HG03280 (cell line): ENCODE results near the gene CCP110.

Source experiments
- ATAC-seq: cut with Tn5 transposase; IDR thresholded peaks from one replicate; pipeline ENCODE4 v1.9.1; 2021; ENCODE audit warnings: mild to moderate bottlenecking, moderate library complexity; ENCODE audit not compliant: unreplicated experiment

Gene CCP110

DNA sequence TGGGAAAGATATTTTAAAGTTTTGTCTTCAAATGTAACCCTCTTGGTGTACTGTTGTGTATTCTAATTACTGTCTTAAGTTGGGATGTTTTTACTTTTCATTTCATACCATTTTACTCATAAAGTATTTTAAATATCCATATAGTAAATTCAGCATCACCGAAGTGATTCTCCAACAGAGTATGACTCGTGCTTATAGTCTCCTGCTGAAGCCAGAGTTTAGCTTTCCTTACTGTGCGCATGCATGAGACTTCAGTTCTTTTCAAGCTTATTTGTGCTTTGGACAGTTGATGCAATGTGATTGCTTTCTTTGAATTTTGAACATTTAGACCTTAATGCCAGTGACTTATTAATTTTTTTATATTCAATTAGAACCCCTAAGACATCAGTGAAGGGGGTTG, 24.4 kb downstream of the CCP110 start:
- ATAC-seq, result no peak

DNA sequence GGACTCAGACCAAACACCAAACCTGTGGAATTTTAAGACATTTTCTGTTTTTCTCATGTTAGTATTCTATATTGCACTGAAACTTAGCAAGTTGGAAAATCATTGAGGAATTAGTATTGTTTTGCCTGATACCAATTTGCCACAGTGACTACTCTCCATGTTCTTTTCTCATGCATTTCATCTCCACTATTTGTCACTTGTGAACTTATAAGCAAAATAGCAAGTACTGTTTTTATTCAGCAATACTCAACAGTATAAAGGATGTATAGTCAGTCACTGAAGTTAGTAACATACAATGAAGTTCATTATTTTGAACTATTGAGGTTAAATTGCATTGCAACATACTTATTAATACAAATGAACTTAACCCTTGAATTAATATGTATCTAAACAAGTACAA, 25.9 kb downstream of the CCP110 start:
- ATAC-seq, result no peak

GRCh38 chr16:19555186-19555937, 31.6 kb downstream of the CCP110 start, which contains the start of gene VPS35L:
Gene VPS35L, plus strand, starts transcription at chr16:19555703. Its CDS starts 27 bp downstream, at chr16:19555730.
- peak; percentile 90 for ATAC-seq

DNA sequence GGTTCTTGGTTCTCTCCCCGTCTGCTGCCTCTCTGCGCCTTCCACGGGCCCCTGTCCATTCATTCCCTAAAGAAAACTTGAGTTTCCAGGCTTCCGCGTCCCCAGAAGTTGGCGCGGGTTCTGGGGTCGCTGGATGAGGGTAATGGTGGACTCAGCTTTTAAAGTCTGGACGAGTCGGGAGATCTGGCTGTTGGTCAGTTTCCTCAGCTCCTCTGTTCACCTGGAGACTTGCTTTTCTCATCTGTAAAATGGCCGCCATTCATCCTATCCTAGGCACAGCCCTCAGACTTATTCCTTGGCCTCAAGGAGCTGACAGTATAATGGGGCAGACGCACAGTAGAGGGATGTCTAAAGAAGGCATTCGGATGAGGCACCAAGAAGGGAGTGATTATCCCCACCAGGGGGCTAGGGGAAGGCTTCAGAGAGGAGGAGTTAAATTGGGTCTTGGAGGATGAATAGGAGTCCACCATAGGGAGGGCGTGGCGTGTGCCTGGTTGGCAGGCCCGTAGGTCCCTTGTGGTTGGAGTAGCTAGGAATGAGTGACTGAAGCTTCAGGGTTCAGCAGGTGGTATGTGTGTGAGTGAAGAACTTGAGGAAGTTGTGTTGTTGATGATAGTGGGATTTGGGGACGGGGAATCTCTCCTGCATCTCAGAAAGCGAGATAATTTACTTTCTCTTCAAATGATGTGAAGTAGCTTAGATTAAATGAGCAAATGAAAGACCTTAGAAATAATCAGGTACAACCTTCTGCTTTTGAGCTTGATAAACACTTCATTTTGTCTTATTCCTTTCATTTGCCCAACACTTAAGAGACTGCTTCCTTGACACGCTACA, 32.4 kb downstream of the CCP110 start:
- ATAC-seq, result no peak

GRCh38 chr16:19559242-19559910, 35.6 kb downstream of the CCP110 start:
- no peak for ATAC-seq

GRCh38 chr16:19560078-19560477, 36.3 kb downstream of the CCP110 start:
- no peak for ATAC-seq

GRCh38 chr16:19563377-19563776, 39.6 kb downstream of the CCP110 start:
- ATAC-seq, result no peak

- ATAC-seq, result no peak
Observed at GRCh38 chr16:19566362-19566761, 42.6 kb downstream of the CCP110 start.

- no peak for ATAC-seq
Observed at GRCh38 chr16:19567560-19567959, 43.8 kb downstream of the CCP110 start.

DNA sequence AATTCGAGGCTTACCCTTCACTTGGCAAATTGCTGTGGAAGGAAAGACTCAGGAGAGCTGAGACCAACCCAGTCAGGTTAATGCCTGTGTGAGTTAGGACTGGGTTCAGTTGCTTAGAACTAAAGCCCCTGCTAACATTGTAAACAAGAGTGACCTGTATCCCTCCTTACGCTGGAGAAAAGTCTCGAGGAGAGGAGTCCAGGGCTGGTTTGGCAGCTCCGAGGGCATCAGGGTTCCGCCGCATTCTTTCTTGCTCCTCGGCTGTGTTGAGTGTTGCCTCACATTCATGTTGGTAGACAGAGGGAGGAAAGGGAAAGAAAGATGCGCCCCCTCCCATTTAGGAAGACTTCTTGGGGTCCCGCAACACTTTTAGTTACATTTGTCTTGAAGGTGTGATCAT, 50.3 kb downstream of the CCP110 start:
- no peak for ATAC-seq

DNA sequence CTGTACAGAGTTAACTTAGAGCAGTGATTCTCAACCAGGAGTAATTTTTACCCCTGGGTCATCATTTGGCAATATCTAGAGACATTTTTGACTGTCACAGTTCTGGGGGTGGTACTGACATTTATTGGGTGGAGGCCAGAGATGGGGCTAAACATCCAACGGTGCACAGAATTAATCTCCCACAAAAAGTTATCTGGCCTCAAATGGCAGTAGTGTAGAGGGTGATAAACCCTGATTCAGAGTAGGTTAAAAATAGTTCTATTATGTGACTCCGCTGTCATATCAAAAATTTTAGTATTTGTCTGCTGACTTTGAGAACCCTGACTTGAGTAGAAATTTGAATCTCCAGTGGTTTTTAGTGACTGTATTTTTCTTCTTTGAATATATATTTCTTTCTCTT, 50.9 kb downstream of the CCP110 start:
- no peak for ATAC-seq

- no peak for ATAC-seq
Observed at GRCh38 chr16:19578378-19578971, 54.7 kb downstream of the CCP110 start.

DNA sequence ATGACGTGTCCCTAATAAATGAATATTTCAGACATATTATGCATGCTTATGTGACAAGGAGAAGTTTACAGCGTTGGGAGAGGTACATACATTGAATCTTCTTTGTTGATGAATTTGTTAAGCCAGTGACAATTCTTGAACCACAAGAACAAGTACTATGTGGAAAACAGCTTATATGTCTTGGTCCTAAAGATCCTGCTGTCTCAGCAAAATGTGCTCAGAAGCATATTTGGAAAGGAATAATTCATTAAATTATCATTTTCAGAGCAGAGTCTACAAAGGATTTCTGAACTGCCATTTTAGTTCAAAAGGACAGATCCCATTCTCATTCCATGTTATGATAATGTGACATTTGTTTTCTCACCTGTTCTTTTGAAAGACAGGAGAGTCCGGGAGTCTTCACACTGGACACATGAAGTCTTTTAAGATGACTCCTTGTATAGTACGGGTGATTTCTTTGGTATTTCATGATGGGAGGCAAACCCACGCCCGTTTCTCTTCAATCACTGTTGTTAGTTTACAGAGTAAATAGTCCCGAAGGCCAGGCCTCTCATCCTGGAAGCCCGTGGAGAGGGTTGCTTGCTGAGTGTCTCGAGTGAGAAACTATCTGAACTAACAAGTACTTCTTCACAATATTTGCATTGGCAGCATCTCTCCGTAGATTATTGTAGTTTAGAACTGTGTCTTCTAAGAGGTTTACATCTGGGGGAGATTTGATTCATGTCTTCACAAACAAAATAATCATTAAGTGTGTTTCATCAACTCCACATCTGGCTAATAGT, 58.5 kb downstream of the CCP110 start:
- ATAC-seq, result no peak

DNA sequence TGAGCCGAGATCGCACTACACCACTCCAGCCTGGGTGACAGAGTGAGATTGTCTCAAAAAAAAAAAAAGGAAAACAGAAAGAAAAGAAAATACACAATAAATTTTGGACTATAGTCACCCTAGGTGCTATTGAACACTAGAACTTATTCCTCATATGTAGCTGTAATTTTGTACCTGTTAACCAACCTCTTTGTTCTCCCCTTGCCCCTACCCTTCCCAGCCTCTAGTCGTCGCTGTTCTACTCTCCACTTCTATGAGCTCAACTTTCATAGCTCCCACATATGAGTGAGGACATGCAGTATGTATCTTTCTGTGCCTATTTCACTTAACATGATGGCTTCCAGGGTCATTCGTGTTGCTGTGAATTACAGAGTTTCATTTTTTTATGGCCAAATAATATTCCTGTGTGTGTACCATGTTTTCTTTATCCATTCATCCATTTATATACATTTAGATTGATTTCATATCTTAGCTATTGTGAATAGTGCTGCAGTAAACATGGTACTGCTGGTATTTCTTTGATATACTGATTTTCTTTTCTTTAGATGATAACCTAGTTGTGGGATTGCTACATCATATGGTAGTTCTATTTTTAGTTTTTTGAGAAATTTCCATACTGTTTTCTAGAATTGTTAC, 60.0 kb downstream of the CCP110 start:
- no peak for ATAC-seq

GRCh38 chr16:19588661-19589060, 64.9 kb downstream of the CCP110 start:
- ATAC-seq, result no peak

- ATAC-seq, result no peak
Observed at GRCh38 chr16:19589106-19589505, 65.4 kb downstream of the CCP110 start.

DNA sequence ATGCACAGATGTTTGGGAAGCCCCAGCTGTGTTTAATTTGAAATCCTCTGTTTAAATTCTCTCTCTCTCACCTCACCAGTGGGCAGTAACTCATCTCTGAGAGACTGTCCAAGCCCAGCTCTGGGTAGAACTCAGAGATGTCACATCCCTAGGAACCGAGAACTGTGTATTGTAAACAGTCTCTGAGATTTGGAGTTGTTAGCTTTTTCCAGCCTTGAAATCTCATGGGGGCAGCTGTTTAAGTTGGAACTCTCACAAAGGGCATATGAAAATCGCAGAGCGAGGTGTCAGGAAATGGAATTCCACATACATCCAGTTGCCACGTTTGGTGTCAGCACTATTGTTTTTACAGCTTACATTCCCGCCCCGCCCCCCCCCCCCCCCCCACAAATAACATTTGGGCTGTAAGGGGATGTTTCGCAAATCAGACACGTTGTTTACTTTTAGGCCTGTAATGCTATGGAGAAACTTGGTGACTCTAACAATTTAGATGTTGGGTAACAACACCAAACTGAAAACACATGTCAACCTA, 66.1 kb downstream of the CCP110 start:
- ATAC-seq, result no peak

GRCh38 chr16:19595043-19595767, 71.5 kb downstream of the CCP110 start:
- ATAC-seq, result no peak
